Mesendoderm (in vitro differentiated cells): ENCODE results near the gene DUS2.

ENCODE experiments used
- DNase-seq: peaks from one replicate; pipeline ENCODE4 v3.0.0; 2013
- H2AK5ac ChIP-seq: 2 replicates; pipeline ENCODE4 v1.6.1; 2013; ENCODE audit warnings: low read length, inconsistent platforms
- H2BK120ac ChIP-seq: 2 replicates; pipeline ENCODE4 v1.6.1; 2013; ENCODE audit warnings: low read depth, mild to moderate bottlenecking, low read length, moderate library complexity, mixed read lengths
- H2BK15ac ChIP-seq: replicated peaks from 2 replicates; pipeline ENCODE4 v1.6.1; 2013; ENCODE audit warnings: low read depth, mild to moderate bottlenecking, moderate library complexity
- H2BK5ac ChIP-seq: 2 replicates; pipeline ENCODE4 v1.6.1; 2013; ENCODE audit warnings: low read length, inconsistent platforms
- H3K18ac ChIP-seq: 2 replicates; pipeline ENCODE4 v1.6.1; 2013; ENCODE audit warnings: mild to moderate bottlenecking, low read length, mixed read lengths
- H3K23ac ChIP-seq: one replicate; pipeline ENCODE4 v1.6.1; 2013; ENCODE audit warnings: low read length
- H3K27ac ChIP-seq: 2 replicates; pipeline ENCODE4 v1.5.1; 2013; ENCODE audit warnings: low read depth, mild to moderate bottlenecking, inconsistent platforms, low read length, moderate library complexity
- H3K27me3 ChIP-seq: 2 replicates; pipeline ENCODE4 v1.6.1; 2013; ENCODE audit warnings: low read length, control low read depth, mild to moderate bottlenecking, inconsistent platforms; ENCODE audit not compliant: insufficient read depth, poor library complexity
- H3K36me3 ChIP-seq: 2 replicates; pipeline ENCODE4 v1.6.1; 2013; ENCODE audit warnings: low read length, inconsistent platforms; ENCODE audit not compliant: control insufficient read depth, insufficient read depth
- H3K4ac ChIP-seq: one replicate; pipeline ENCODE4 v1.6.1; 2013; ENCODE audit warnings: low read depth, mild to moderate bottlenecking, low read length, moderate library complexity
- H3K4me1 ChIP-seq: 2 replicates; pipeline ENCODE4 v1.6.1; 2013; ENCODE audit warnings: low read depth, low read length, inconsistent platforms; ENCODE audit not compliant: control insufficient read depth
- H3K4me2 ChIP-seq: 2 replicates; pipeline ENCODE4 v1.6.1; 2013; ENCODE audit warnings: low read length
- H3K4me3 ChIP-seq: 2 replicates; pipeline ENCODE4 v1.5.1; 2013; ENCODE audit warnings: mild to moderate bottlenecking, low read length
- H3K56ac ChIP-seq: one replicate; pipeline ENCODE4 v1.6.1; 2013; ENCODE audit warnings: low read length
- H3K79me1 ChIP-seq: 2 replicates; pipeline ENCODE4 v1.6.1; 2013; ENCODE audit warnings: low read length, inconsistent platforms
- H3K79me2 ChIP-seq: 2 replicates; pipeline ENCODE4 v1.6.1; 2013; ENCODE audit warnings: mild to moderate bottlenecking, low read length; ENCODE audit not compliant: control insufficient read depth, insufficient read depth
- H3K9ac ChIP-seq: 2 replicates; pipeline ENCODE4 v1.6.1; 2013; ENCODE audit warnings: low read length, inconsistent platforms
- H4K5ac ChIP-seq: one replicate; pipeline ENCODE4 v1.6.1; 2013; ENCODE audit warnings: low read length
- H4K8ac ChIP-seq: one replicate; pipeline ENCODE4 v1.6.1; 2013; ENCODE audit warnings: low read depth, mild to moderate bottlenecking, control low read depth, low read length, moderate library complexity
- WGBS: extraction: QIAGEN DNeasy Blood & Tissue Kit; methylation state at CpG from one replicate; pipeline ENCODE4 v1.1.7; 2013; ENCODE audit warnings: low lambda C conversion rate, missing lambda C conversion rate; ENCODE audit not compliant: insufficient coverage; ENCODE audit errors: extremely low coverage; 5-methylcytosine and 5-hydroxymethylcytosine counted together

DUS2 gene

GRCh38 chr16:68077866-68078700 is 55.0 kb downstream of the DUS2 start:
- Histone ChIP-seq H4K5ac (no peak overlapping the region), H3K18ac (no peak overlapping the region), H2BK15ac (no peak overlapping the region), H3K4me3 (no peak overlapping the region), H2BK5ac (no peak overlapping the region), H3K36me3 (peaks cover 7% of the 10 kb centered on the region), H4K8ac (no peak overlapping the region), H3K79me1 (no peaks in the 10 kb centered on the region), H3K4me2 (no peak overlapping the region), H2BK120ac (no peak overlapping the region), H3K9ac (no peak overlapping the region), H3K4ac (no peak overlapping the region), H3K23ac (no peak overlapping the region), H3K56ac (no peak overlapping the region), H3K27me3 (no peaks in the 10 kb centered on the region), H3K4me1 (peaks cover 2% of the 10 kb centered on the region), H2AK5ac (no peak overlapping the region), H3K79me2 (no peaks in the 10 kb centered on the region), H3K27ac (no peak overlapping the region)
- WGBS, result no CpG with 5 or more reads among the region's 7 CpGs
- DNase-seq, result no peak

- Histone ChIP-seq H3K79me2 (no peaks in the 10 kb centered on the region), H3K27me3 (no peaks in the 10 kb centered on the region), H3K18ac (no peak overlapping the region), H3K27ac (no peak overlapping the region), H3K4me3 (no peak overlapping the region), H3K79me1 (no peaks in the 10 kb centered on the region), H2BK5ac (no peak overlapping the region), H3K36me3 (peaks cover 7% of the 10 kb centered on the region), H2BK15ac (no peak overlapping the region), H3K9ac (no peak overlapping the region), H3K4ac (no peak overlapping the region), H3K4me1 (peaks cover 2% of the 10 kb centered on the region), H4K8ac (no peak overlapping the region), H2AK5ac (no peak overlapping the region), H3K4me2 (no peak overlapping the region), H4K5ac (no peak overlapping the region), H3K23ac (no peak overlapping the region), H3K56ac (no peak overlapping the region), H2BK120ac (no peak overlapping the region)
- no peak for DNase-seq
- WGBS, result no CpG with 5 or more reads among the region's 8 CpGs
Observed at GRCh38 chr16:68078701-68079375, 55.8 kb downstream of the DUS2 start.

- Histone ChIP-seq H3K36me3 (peaks cover 5% of the 10 kb centered on the region), H3K4me2 (no peak overlapping the region), H3K9ac (no peak overlapping the region), H3K79me1 (no peaks in the 10 kb centered on the region), H2AK5ac (no peak overlapping the region), H3K23ac (no peak overlapping the region), H4K5ac (no peak overlapping the region), H3K27me3 (no peaks in the 10 kb centered on the region), H3K56ac (no peak overlapping the region), H3K27ac (no peak overlapping the region), H3K79me2 (no peaks in the 10 kb centered on the region), H3K4ac (no peak overlapping the region), H3K4me3 (no peak overlapping the region), H3K18ac (no peak overlapping the region), H3K4me1 (peaks cover 2% of the 10 kb centered on the region), H2BK120ac (no peak overlapping the region), H2BK15ac (no peak overlapping the region), H2BK5ac (no peak overlapping the region), H4K8ac (no peak overlapping the region)
- no peak for DNase-seq
Observed at GRCh38 chr16:68079376-68079625, 56.2 kb downstream of the DUS2 start.

- Histone ChIP-seq H2AK5ac (no peak overlapping the region), H2BK120ac (no peak overlapping the region), H3K23ac (no peak overlapping the region), H3K79me1 (no peaks in the 10 kb centered on the region), H3K4me2 (no peak overlapping the region), H3K56ac (no peak overlapping the region), H2BK5ac (no peak overlapping the region), H3K18ac (no peak overlapping the region), H3K4me3 (no peak overlapping the region), H3K27me3 (no peaks in the 10 kb centered on the region), H2BK15ac (no peak overlapping the region), H3K4ac (no peak overlapping the region), H3K27ac (no peak overlapping the region), H3K9ac (no peak overlapping the region), H3K79me2 (no peaks in the 10 kb centered on the region), H3K36me3 (peaks cover 5% of the 10 kb centered on the region), H3K4me1 (peaks cover 2% of the 10 kb centered on the region), H4K8ac (no peak overlapping the region), H4K5ac (no peak overlapping the region)
- no CpG with 5 or more reads among the region's 13 CpGs for WGBS
- DNase-seq, result no peak
Observed at GRCh38 chr16:68079626-68080344, 56.7 kb downstream of the DUS2 start.

- Histone ChIP-seq H3K4me3 (no peak overlapping the region), H3K18ac (no peak overlapping the region), H2BK15ac (no peak overlapping the region), H2AK5ac (no peak overlapping the region), H4K5ac (no peak overlapping the region), H3K4me2 (no peak overlapping the region), H3K79me1 (no peaks in the 10 kb centered on the region), H2BK120ac (no peak overlapping the region), H3K4me1 (peaks cover 2% of the 10 kb centered on the region), H3K36me3 (no peaks in the 10 kb centered on the region), H3K79me2 (peaks cover 8% of the 10 kb centered on the region), H3K27ac (no peak overlapping the region), H3K27me3 (no peaks in the 10 kb centered on the region), H3K9ac (no peak overlapping the region), H3K56ac (no peak overlapping the region), H4K8ac (no peak overlapping the region), H3K4ac (no peak overlapping the region), H3K23ac (no peak overlapping the region), H2BK5ac (no peak overlapping the region)
- DNase-seq, result no peak
Observed at GRCh38 chr16:68081861-68082628, 59.0 kb downstream of the DUS2 start.
